WTC11 (cell line): ENCODE data around the gene PCP2. TPM values are rescaled to one million over a fixed set of nuclear protein-coding genes. Genes with fewer than 3 reads are reported as not detected.
A peak's percentile ranks its signal among the peaks of the same experiment; 100 is the strongest.

ENCODE experiments used
- ATAC-seq: fragments of 200-7000 bp; cut with Tn5 transposase; 2 replicates; pipeline ENCODE4 v1.10.0; 2021; ENCODE audit warnings: mild to moderate bottlenecking, moderate library complexity
- CTCF ChIA-PET: fragments of 300-600 bp; sonication (Branson Sonifier 250); formaldehyde crosslinking; loops from one replicate; lab custom pipeline; 2021; ENCODE audit warnings: antibody characterized with exemption; lab: Charles Lee
- POLR2A ChIA-PET: fragments of 350-600 bp; sonication (Branson Sonifier 250); formaldehyde crosslinking; loops from one replicate; lab custom pipeline; 2021; ENCODE audit warnings: antibody characterized with exemption; lab: Charles Lee
- DNase-seq: peaks from one replicate; pipeline ENCODE4 v3.0.0; 2021; ENCODE audit warnings: low spot score
- H3K27ac Mint-ChIP-seq: 2 replicates; pipeline ENCODE4 v1.8.0; 2021; ENCODE audit warnings: mixed read lengths
- H3K27me3 Mint-ChIP-seq: 2 replicates; pipeline ENCODE4 v1.8.0; 2021; ENCODE audit warnings: low read depth, mild to moderate bottlenecking, moderate library complexity, mixed read lengths
- H3K36me3 Mint-ChIP-seq: 2 replicates; pipeline ENCODE4 v1.8.0; 2021; ENCODE audit warnings: mixed read lengths
- H3K4me1 Mint-ChIP-seq: 2 replicates; pipeline ENCODE4 v1.8.0; 2022; ENCODE audit warnings: mixed read lengths
- H3K4me3 Mint-ChIP-seq: 2 replicates; pipeline ENCODE4 v1.8.0; 2021; ENCODE audit warnings: mild to moderate bottlenecking, moderate library complexity, mixed read lengths
- H3K9me3 Mint-ChIP-seq: 2 replicates; pipeline ENCODE4 v1.8.0; 2021; ENCODE audit warnings: mixed read lengths
- CREB1 ChIP-seq: sonication (generic); formaldehyde crosslinking; IDR thresholded peaks from 2 replicates; pipeline ENCODE4 v1.8.0; 2023; ENCODE audit warnings: mild to moderate bottlenecking, missing genetic modification reagents
- FOXJ3 ChIP-seq: sonication (generic); formaldehyde crosslinking; IDR thresholded peaks from 2 replicates; pipeline ENCODE4 v1.9.0; 2021; ENCODE audit warnings: missing genetic modification reagents, mild to moderate bottlenecking, borderline replicate concordance
- GTF2I ChIP-seq: fragments of 250-450 bp; sonication (Bioruptor Pico); conservative IDR thresholded peaks from 2 replicates; pipeline ENCODE4 v1.4.0; 2021; ENCODE audit warnings: mild to moderate bottlenecking
- JUN ChIP-seq: sonication (generic); formaldehyde crosslinking; IDR thresholded peaks from 2 replicates; pipeline ENCODE4 v1.8.0; 2023; ENCODE audit warnings: mild to moderate bottlenecking, missing genetic modification reagents
- MXD4 ChIP-seq: fragments of 250-450 bp; sonication (Bioruptor Pico); IDR thresholded peaks from 2 replicates; pipeline ENCODE4 v1.8.0; 2021; ENCODE audit warnings: mild to moderate bottlenecking, moderate library complexity, borderline replicate concordance
- NFE2L1 ChIP-seq: sonication (generic); formaldehyde crosslinking; IDR thresholded peaks from 2 replicates; pipeline ENCODE4 v1.8.1; 2023; ENCODE audit warnings: missing genetic modification reagents
- PRRX2 ChIP-seq: fragments of 250-450 bp; sonication (Bioruptor Pico); IDR thresholded peaks from 2 replicates; pipeline ENCODE4 v1.8.0; 2021; ENCODE audit warnings: mild to moderate bottlenecking
- SP1 ChIP-seq: sonication (generic); formaldehyde crosslinking; conservative IDR thresholded peaks from 2 replicates; pipeline ENCODE4 v1.8.1; 2022; ENCODE audit warnings: missing genetic modification reagents
- TEAD4 ChIP-seq: sonication (generic); formaldehyde crosslinking; IDR thresholded peaks from 2 replicates; pipeline ENCODE4 v1.8.0; 2022; ENCODE audit warnings: mild to moderate bottlenecking, missing genetic modification reagents
- ZNF138 ChIP-seq: sonication (generic); formaldehyde crosslinking; conservative IDR thresholded peaks from 2 replicates; pipeline ENCODE4 v1.8.1; 2022; ENCODE audit warnings: mild to moderate bottlenecking, moderate library complexity, missing genetic modification reagents
- total RNA-seq: library from RNA; stranded (reverse); gene quantifications from 3 replicates; pipeline ENCODE4 v1.2.3, GENCODE V29; 2021
- TF ChIP-seq, protein P1 (sequence below): fragments of 200-600 bp; IDR thresholded peaks from 2 replicates; pipeline ENCODE4 v1.8.0; 2022; ENCODE audit warnings: antibody characterized with exemption
- TF ChIP-seq, protein P2 (sequence below): sonication (generic); formaldehyde crosslinking; IDR thresholded peaks from 2 replicates; pipeline ENCODE4 v1.8.0; 2023; ENCODE audit warnings: missing genetic modification reagents, mild to moderate bottlenecking, borderline replicate concordance
- TF ChIP-seq, protein P3 (sequence below): sonication (generic); formaldehyde crosslinking; IDR thresholded peaks from 2 replicates; pipeline ENCODE4 v1.8.1; 2023; ENCODE audit warnings: mild to moderate bottlenecking, moderate library complexity, missing genetic modification reagents
- TF ChIP-seq, protein P4 (sequence below): sonication (generic); formaldehyde crosslinking; IDR thresholded peaks from 2 replicates; pipeline ENCODE4 v1.8.1; 2023; ENCODE audit warnings: mild to moderate bottlenecking, missing genetic modification reagents, moderate library complexity
- TF ChIP-seq, protein P5 (sequence below): sonication (generic); formaldehyde crosslinking; IDR thresholded peaks from 2 replicates; pipeline ENCODE4 v1.8.1; 2022; ENCODE audit warnings: low read depth, missing genetic modification reagents, borderline replicate concordance
- TF ChIP-seq, protein P6 (sequence below): sonication (generic); formaldehyde crosslinking; IDR thresholded peaks from 2 replicates; pipeline ENCODE4 v1.8.0; 2023; ENCODE audit warnings: missing genetic modification reagents

PCP2 gene
- total RNA-seq, 1 experiment from 2014 or later, result 0.48 TPM

DNA sequence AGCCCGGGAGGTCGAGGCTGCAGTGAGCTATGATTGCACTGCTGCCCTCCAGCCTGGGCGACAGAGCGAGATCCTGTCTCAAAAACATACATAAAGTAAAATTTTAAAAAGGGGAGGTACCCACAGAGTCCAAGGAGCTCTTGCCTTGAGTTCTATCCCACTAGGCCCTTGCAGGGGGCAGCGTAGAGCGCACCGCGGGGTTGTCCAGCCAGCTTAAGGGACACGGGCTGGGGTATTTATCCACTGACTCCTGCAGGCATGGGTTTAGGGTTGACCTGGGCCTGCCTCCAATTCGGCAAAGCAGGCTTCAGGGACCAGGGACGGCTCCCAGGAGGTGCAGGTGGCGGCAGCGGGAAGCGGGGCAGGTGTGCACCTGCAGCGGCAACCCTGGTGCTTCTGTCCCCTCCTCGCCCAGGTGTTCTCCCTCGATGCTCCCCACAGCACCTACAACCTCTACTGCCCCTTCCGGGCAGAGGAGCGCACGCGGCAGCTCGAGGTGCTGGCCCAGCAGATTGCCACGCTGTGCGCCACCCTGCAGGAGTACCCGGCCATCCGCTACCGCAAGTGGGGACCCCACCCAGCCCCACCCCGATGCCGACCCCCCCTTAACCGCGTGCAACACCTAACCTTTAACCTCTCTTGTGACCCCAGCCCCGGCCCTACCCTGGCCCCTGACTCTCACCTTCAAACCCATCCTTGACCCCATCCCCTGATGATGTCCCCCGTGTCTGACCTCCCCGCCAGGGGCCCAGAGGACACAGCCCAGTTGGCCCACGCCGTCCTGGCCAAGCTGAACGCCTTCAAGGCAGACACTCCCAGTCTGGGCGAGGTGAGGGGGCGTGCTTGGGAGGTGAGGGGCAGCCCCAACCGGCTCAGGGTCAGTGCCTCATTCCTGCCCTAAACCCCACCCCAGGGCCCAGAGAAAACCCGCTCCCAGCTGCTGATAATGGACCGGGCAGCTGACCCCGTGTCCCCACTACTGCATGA lies 8.1 kb upstream of the PCP2 start:
- Mint-ChIP-seq H3K27ac (no peak overlapping the region), H3K27me3 (peaks cover 3% of the 10 kb centered on the region), H3K4me1 (no peaks in the 10 kb centered on the region), H3K9me3 (peaks cover 8% of the 10 kb centered on the region), H3K4me3 (no peak overlapping the region), H3K36me3 (peaks cover 7% of the 10 kb centered on the region; the same call in 1 of the 2 replicates)
- CTCF ChIA-PET, result interaction anchor here (0.5 to 2.8 kb wide), 27 partner anchors 8 to 353 kb away, joined by 3 to 37 read pairs (median 4); partner anchors contain the start of genes CAMSAP3, PET100, TRAPPC5 and XAB2
- TF ChIP-seq GTF2I (CRISPR knock-in tag) (no peak), CREB1 (CRISPR knock-in tag) (no peak), ZNF138 (CRISPR knock-in tag) (no peak), MXD4 (CRISPR knock-in tag) (no peak), FOXJ3 (no peak)
- TF ChIP-seq, protein P1, sequence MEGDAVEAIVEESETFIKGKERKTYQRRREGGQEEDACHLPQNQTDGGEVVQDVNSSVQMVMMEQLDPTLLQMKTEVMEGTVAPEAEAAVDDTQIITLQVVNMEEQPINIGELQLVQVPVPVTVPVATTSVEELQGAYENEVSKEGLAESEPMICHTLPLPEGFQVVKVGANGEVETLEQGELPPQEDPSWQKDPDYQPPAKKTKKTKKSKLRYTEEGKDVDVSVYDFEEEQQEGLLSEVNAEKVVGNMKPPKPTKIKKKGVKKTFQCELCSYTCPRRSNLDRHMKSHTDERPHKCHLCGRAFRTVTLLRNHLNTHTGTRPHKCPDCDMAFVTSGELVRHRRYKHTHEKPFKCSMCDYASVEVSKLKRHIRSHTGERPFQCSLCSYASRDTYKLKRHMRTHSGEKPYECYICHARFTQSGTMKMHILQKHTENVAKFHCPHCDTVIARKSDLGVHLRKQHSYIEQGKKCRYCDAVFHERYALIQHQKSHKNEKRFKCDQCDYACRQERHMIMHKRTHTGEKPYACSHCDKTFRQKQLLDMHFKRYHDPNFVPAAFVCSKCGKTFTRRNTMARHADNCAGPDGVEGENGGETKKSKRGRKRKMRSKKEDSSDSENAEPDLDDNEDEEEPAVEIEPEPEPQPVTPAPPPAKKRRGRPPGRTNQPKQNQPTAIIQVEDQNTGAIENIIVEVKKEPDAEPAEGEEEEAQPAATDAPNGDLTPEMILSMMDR, result 0 out of 2 replicates have a peak, but pooled peaks have one; percentile 31
- TF ChIP-seq, protein P2, sequence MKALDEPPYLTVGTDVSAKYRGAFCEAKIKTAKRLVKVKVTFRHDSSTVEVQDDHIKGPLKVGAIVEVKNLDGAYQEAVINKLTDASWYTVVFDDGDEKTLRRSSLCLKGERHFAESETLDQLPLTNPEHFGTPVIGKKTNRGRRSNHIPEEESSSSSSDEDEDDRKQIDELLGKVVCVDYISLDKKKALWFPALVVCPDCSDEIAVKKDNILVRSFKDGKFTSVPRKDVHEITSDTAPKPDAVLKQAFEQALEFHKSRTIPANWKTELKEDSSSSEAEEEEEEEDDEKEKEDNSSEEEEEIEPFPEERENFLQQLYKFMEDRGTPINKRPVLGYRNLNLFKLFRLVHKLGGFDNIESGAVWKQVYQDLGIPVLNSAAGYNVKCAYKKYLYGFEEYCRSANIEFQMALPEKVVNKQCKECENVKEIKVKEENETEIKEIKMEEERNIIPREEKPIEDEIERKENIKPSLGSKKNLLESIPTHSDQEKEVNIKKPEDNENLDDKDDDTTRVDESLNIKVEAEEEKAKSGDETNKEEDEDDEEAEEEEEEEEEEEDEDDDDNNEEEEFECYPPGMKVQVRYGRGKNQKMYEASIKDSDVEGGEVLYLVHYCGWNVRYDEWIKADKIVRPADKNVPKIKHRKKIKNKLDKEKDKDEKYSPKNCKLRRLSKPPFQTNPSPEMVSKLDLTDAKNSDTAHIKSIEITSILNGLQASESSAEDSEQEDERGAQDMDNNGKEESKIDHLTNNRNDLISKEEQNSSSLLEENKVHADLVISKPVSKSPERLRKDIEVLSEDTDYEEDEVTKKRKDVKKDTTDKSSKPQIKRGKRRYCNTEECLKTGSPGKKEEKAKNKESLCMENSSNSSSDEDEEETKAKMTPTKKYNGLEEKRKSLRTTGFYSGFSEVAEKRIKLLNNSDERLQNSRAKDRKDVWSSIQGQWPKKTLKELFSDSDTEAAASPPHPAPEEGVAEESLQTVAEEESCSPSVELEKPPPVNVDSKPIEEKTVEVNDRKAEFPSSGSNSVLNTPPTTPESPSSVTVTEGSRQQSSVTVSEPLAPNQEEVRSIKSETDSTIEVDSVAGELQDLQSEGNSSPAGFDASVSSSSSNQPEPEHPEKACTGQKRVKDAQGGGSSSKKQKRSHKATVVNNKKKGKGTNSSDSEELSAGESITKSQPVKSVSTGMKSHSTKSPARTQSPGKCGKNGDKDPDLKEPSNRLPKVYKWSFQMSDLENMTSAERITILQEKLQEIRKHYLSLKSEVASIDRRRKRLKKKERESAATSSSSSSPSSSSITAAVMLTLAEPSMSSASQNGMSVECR (CRISPR knock-in tag), result no peak
- TF ChIP-seq, protein P3, sequence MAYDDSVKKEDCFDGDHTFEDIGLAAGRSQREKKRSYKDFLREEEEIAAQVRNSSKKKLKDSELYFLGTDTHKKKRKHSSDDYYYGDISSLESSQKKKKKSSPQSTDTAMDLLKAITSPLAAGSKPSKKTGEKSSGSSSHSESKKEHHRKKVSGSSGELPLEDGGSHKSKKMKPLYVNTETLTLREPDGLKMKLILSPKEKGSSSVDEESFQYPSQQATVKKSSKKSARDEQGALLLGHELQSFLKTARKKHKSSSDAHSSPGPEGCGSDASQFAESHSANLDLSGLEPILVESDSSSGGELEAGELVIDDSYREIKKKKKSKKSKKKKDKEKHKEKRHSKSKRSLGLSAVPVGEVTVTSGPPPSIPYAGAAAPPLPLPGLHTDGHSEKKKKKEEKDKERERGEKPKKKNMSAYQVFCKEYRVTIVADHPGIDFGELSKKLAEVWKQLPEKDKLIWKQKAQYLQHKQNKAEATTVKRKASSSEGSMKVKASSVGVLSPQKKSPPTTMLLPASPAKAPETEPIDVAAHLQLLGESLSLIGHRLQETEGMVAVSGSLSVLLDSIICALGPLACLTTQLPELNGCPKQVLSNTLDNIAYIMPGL (CRISPR knock-in tag), result no peak
- TF ChIP-seq, protein P4, sequence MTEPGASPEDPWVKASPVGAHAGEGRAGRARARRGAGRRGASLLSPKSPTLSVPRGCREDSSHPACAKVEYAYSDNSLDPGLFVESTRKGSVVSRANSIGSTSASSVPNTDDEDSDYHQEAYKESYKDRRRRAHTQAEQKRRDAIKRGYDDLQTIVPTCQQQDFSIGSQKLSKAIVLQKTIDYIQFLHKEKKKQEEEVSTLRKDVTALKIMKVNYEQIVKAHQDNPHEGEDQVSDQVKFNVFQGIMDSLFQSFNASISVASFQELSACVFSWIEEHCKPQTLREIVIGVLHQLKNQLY, result no peak
- ATAC-seq, result peak; percentile 57
- peak; percentile 66 for DNase-seq
- POLR2A ChIA-PET, result interaction anchor here (0.6 kb wide), 1 partner anchor 137 kb away, joined by 7 read pairs; no protein-coding TSS in a partner anchor

DNA sequence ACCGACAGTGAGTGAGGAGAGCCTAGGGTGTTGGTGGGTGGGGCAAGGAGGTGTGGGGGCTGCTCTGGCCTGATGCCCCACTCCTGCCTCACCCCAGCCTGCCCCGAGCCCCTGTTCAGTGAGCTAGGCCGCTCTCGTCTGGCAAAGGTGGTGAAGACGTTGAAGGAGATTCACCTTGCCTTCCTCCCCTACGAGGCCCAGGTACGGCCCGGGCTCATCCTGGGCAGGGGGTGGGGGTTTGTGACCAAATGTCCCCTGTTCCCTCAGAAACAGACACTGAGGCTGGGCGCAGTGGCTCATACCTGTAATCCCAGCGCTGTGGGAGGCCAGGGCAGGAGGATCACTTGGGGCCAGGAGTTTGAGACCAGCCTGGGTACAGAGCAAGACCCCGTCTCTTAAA lies 7.3 kb upstream of the PCP2 start:
- no peak for ATAC-seq
- Mint-ChIP-seq H3K27ac (no peak overlapping the region), H3K9me3 (peaks cover 8% of the 10 kb centered on the region), H3K36me3 (peaks cover 7% of the 10 kb centered on the region; the same call in 1 of the 2 replicates), H3K4me1 (no peaks in the 10 kb centered on the region), H3K27me3 (peaks cover 11% of the 10 kb centered on the region), H3K4me3 (no peak overlapping the region)
- DNase-seq, result no peak
- ChIA-PET CTCF (interaction anchor here (0.6 to 2.8 kb wide), 24 partner anchors 11 to 217 kb away, joined by 3 to 37 read pairs (median 4); partner anchors contain the start of genes CAMSAP3, PET100, TRAPPC5 and XAB2), POLR2A (no interaction called here)
- no peak for TF ChIP-seq SP1 (CRISPR knock-in tag)
- TF ChIP-seq TEAD4 (CRISPR knock-in tag), result no peak
- TF ChIP-seq CREB1 (CRISPR knock-in tag), result no peak
- TF ChIP-seq JUN (CRISPR knock-in tag), result no peak
- TF ChIP-seq, protein P5, sequence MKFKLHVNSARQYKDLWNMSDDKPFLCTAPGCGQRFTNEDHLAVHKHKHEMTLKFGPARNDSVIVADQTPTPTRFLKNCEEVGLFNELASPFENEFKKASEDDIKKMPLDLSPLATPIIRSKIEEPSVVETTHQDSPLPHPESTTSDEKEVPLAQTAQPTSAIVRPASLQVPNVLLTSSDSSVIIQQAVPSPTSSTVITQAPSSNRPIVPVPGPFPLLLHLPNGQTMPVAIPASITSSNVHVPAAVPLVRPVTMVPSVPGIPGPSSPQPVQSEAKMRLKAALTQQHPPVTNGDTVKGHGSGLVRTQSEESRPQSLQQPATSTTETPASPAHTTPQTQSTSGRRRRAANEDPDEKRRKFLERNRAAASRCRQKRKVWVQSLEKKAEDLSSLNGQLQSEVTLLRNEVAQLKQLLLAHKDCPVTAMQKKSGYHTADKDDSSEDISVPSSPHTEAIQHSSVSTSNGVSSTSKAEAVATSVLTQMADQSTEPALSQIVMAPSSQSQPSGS (CRISPR knock-in tag), result no peak
- no peak for TF ChIP-seq NFE2L1 (CRISPR knock-in tag)
- TF ChIP-seq, protein P1, result no peak
- TF ChIP-seq, protein P6, sequence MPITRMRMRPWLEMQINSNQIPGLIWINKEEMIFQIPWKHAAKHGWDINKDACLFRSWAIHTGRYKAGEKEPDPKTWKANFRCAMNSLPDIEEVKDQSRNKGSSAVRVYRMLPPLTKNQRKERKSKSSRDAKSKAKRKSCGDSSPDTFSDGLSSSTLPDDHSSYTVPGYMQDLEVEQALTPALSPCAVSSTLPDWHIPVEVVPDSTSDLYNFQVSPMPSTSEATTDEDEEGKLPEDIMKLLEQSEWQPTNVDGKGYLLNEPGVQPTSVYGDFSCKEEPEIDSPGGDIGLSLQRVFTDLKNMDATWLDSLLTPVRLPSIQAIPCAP, result no peak
- no peak for TF ChIP-seq ZNF138 (CRISPR knock-in tag)
- no peak for TF ChIP-seq PRRX2
